Glutamatergic neuron (in vitro differentiated cells): Measurements from ENCODE around the gene RMI2. TPM values are rescaled to one million over a fixed set of nuclear protein-coding genes. Genes with fewer than 3 reads are reported as not detected.

Source experiments
- DNase-seq: peaks from one replicate; pipeline ENCODE4 v3.0.0; 2022
- H3K27ac Mint-ChIP-seq: one replicate; pipeline ENCODE4 v1.8.0; 2020; ENCODE audit warnings: mild to moderate bottlenecking, mixed read lengths, inconsistent platforms; ENCODE audit not compliant: unreplicated experiment
- H3K27me3 Mint-ChIP-seq: one replicate; pipeline ENCODE4 v1.8.0; 2020; ENCODE audit warnings: mild to moderate bottlenecking, moderate library complexity, mixed read lengths, inconsistent platforms; ENCODE audit not compliant: unreplicated experiment
- H3K36me3 Mint-ChIP-seq: one replicate; pipeline ENCODE4 v1.8.0; 2020; ENCODE audit warnings: mild to moderate bottlenecking, mixed read lengths, inconsistent platforms; ENCODE audit not compliant: unreplicated experiment
- H3K4me1 Mint-ChIP-seq: one replicate; pipeline ENCODE4 v1.8.0; 2020; ENCODE audit warnings: mild to moderate bottlenecking, low read depth, mixed read lengths, inconsistent platforms; ENCODE audit not compliant: unreplicated experiment
- H3K4me3 Mint-ChIP-seq: one replicate; pipeline ENCODE4 v1.8.0; 2020; ENCODE audit warnings: mild to moderate bottlenecking, mixed read lengths, inconsistent platforms; ENCODE audit not compliant: unreplicated experiment
- H3K9me3 Mint-ChIP-seq: one replicate; pipeline ENCODE4 v1.8.0; 2020; ENCODE audit warnings: mild to moderate bottlenecking, moderate library complexity, mixed read lengths, inconsistent platforms; ENCODE audit not compliant: unreplicated experiment
- CTCF ChIP-seq: fragments of 200-600 bp; sonication (generic); IDR thresholded peaks from one replicate; pipeline ENCODE4 v1.5.0; 2021; ENCODE audit not compliant: partially characterized antibody, unreplicated experiment
- total RNA-seq: library from RNA; stranded (reverse); fragmentation: NEBNext Ultra II Directional; extraction: Animal tissue kit (Norgen Biotek cat#: 25700); gene quantifications from one replicate; pipeline ENCODE4 v1.2.1, GENCODE V29; 2021; ENCODE audit not compliant: unreplicated experiment

RMI2 gene
- total RNA-seq, 1 donor from 2014 or later, result 4.2 TPM

GRCh38 chr16:11389083-11389482, 43.8 kb downstream of the RMI2 start:
- Mint-ChIP-seq H3K4me1 (peaks cover 10% of the 10 kb centered on the region), H3K9me3 (no peaks in the 10 kb centered on the region), H3K36me3 (no peaks in the 10 kb centered on the region), H3K27ac (no peak overlapping the region), H3K27me3 (no peaks in the 10 kb centered on the region), H3K4me3 (no peak overlapping the region)
- TF ChIP-seq CTCF, result no peak
- DNase-seq, result peak; percentile 6

GRCh38 chr16:11389631-11390565, 44.6 kb downstream of the RMI2 start:
- no peak overlapping the region for H3K27ac Mint-ChIP-seq
- H3K27me3 Mint-ChIP-seq, result no peaks in the 10 kb centered on the region
- no peaks in the 10 kb centered on the region for H3K36me3 Mint-ChIP-seq
- H3K4me3 Mint-ChIP-seq, result no peak overlapping the region
- TF ChIP-seq CTCF, result no peak
- peaks cover 10% of the 10 kb centered on the region for H3K4me1 Mint-ChIP-seq
- peak; percentile 14 for DNase-seq
- no peaks in the 10 kb centered on the region for H3K9me3 Mint-ChIP-seq

GRCh38 chr16:11390573-11391495, 45.6 kb downstream of the RMI2 start:
- H3K27ac Mint-ChIP-seq, result no peak overlapping the region
- H3K36me3 Mint-ChIP-seq, result no peaks in the 10 kb centered on the region
- H3K9me3 Mint-ChIP-seq, result no peaks in the 10 kb centered on the region
- H3K27me3 Mint-ChIP-seq, result no peaks in the 10 kb centered on the region
- H3K4me1 Mint-ChIP-seq, result peaks cover 7% of the 10 kb centered on the region
- DNase-seq, result peak; percentile 22
- H3K4me3 Mint-ChIP-seq, result no peak overlapping the region
- TF ChIP-seq CTCF, result no peak

GRCh38 chr16:11391576-11391975, 46.3 kb downstream of the RMI2 start:
- H3K4me3 Mint-ChIP-seq, result no peak overlapping the region
- H3K9me3 Mint-ChIP-seq, result no peaks in the 10 kb centered on the region
- no peak for TF ChIP-seq CTCF
- peaks cover 8% of the 10 kb centered on the region for H3K4me1 Mint-ChIP-seq
- DNase-seq, result no peak
- no peaks in the 10 kb centered on the region for H3K36me3 Mint-ChIP-seq
- H3K27me3 Mint-ChIP-seq, result no peaks in the 10 kb centered on the region
- no peak overlapping the region for H3K27ac Mint-ChIP-seq
